HTERT RPE-1 (cell line): ENCODE results near the gene FKBP8.
"Not testable (repeated sequence)": the region's sequence is repeated elsewhere in the genome, so short reads cannot be mapped to it uniquely, and the experiment has no call there.

ENCODE experiments used
- in situ Hi-C: fragments of 300-500 bp; cut with MboI; formaldehyde crosslinking; loops from 4 replicates; pipeline ENCODE4 v1.14.3; 2020; ENCODE audit warnings: low sequenced_read_pairs

Gene FKBP8

GRCh38 chr19:18559685-18560084 lies 16.3 kb upstream of the FKBP8 start:
- in situ Hi-C loops, result no loop called here

GRCh38 chr19:18558604-18559003 lies 15.2 kb upstream of the FKBP8 start:
- in situ Hi-C loops, result no loop called here

GRCh38 chr19:18558202-18558555 lies 14.8 kb upstream of the FKBP8 start:
- in situ Hi-C loops, result no loop called here

GRCh38 chr19:18557411-18558201 lies 14.2 kb upstream of the FKBP8 start, which contains the start of gene KXD1:
Gene KXD1, plus strand, starts transcription at chr19:18557870. Its CDS starts 4,187 bp downstream, at chr19:18562057.
- in situ Hi-C loops, result no loop called here

- in situ Hi-C loops, result no loop called here
These were observed 8.3 kb upstream of the FKBP8 start for GRCh38 chr19:18551631-18552030.

- in situ Hi-C loops, result no loop called here
These were observed 572 bp upstream of the FKBP8 start for GRCh38 chr19:18543814-18544475.

GRCh38 chr19:18541992-18542940 lies 1.1 kb downstream of the FKBP8 start:
- in situ Hi-C loops, result no loop called here

- in situ Hi-C loops, result no loop called here
These were observed 1.9 kb downstream of the FKBP8 start for GRCh38 chr19:18541258-18541991.

- in situ Hi-C loops, result not testable (repeated sequence)
These were observed 3.2 kb downstream of the FKBP8 start for GRCh38 chr19:18540200-18540599.

- in situ Hi-C loops, result no loop called here
These were observed 4.0 kb downstream of the FKBP8 start for GRCh38 chr19:18539372-18539771.

- in situ Hi-C loops, result no loop called here
These were observed 5.3 kb downstream of the FKBP8 start for GRCh38 chr19:18538115-18538514.

GRCh38 chr19:18537431-18537830 lies 5.9 kb downstream of the FKBP8 start:
- in situ Hi-C loops, result no loop called here

- in situ Hi-C loops, result no loop called here
These were observed 6.9 kb downstream of the FKBP8 start for GRCh38 chr19:18536475-18536874.

GRCh38 chr19:18533058-18533457 lies 10.3 kb downstream of the FKBP8 start:
- in situ Hi-C loops, result no loop called here

- in situ Hi-C loops, result no loop called here
These were observed 11.0 kb downstream of the FKBP8 start for GRCh38 chr19:18532168-18532890.

- in situ Hi-C loops, result no loop called here
These were observed 11.9 kb downstream of the FKBP8 start for GRCh38 chr19:18531485-18531884.

- in situ Hi-C loops, result no loop called here
These were observed 13.6 kb downstream of the FKBP8 start for GRCh38 chr19:18529782-18530181.

GRCh38 chr19:18526316-18526715 lies 17.1 kb downstream of the FKBP8 start:
- in situ Hi-C loops, result no loop called here

- in situ Hi-C loops, result no loop called here
These were observed 19.5 kb downstream of the FKBP8 start for GRCh38 chr19:18523841-18524240.

- in situ Hi-C loops, result not testable (repeated sequence)
These were observed 20.4 kb downstream of the FKBP8 start for GRCh38 chr19:18522862-18523440.
